Nephron progenitor cell (in vitro differentiated cells): Measurements from ENCODE around the gene ABI3BP.

Source experiments
- DNase-seq: peaks from one replicate; pipeline ENCODE4 v3.0.0; 2021
- H3K27ac Mint-ChIP-seq: 2 replicates; pipeline ENCODE4 v1.8.0; 2021; ENCODE audit warnings: mild to moderate bottlenecking, moderate library complexity, mixed read lengths
- H3K27me3 Mint-ChIP-seq: 2 replicates; pipeline ENCODE4 v1.8.0; 2021; ENCODE audit warnings: mild to moderate bottlenecking, low read depth, mixed read lengths; ENCODE audit not compliant: poor library complexity
- H3K36me3 Mint-ChIP-seq: 2 replicates; pipeline ENCODE4 v1.8.0; 2021; ENCODE audit warnings: low read depth, mixed read lengths
- H3K4me1 Mint-ChIP-seq: 2 replicates; pipeline ENCODE4 v1.8.0; 2021; ENCODE audit warnings: mixed read lengths
- H3K4me3 Mint-ChIP-seq: 2 replicates; pipeline ENCODE4 v1.8.0; 2021; ENCODE audit warnings: mild to moderate bottlenecking, moderate library complexity, mixed read lengths
- H3K9me3 Mint-ChIP-seq: 2 replicates; pipeline ENCODE4 v1.8.0; 2021; ENCODE audit warnings: mild to moderate bottlenecking, moderate library complexity, mixed read lengths
- TF ChIP-seq, protein P1 (sequence below): fragments of 200-600 bp; sonication (generic); IDR thresholded peaks from 2 replicates; pipeline ENCODE4 v1.5.0; 2021; ENCODE audit warnings: antibody characterized with exemption

Gene ABI3BP

DNA sequence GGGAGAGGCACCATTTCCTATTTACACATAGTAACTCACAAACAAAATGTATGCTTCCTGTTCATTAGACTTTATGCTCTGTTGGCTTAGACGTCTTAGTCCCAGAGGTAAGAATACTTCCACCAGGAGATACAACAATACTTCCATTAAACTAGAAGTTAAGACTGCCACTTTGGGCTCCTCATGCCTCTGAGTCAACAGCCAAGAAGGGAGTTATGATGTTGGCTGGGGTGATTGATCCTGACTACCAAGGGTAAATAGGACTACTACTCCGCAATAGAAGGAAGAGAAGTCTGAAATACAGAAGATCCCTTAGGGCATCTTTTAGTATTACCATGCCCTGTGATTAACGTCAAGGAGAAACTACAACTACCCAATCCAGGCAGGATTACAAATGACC is 43.5 kb upstream of the ABI3BP start:
- Mint-ChIP-seq H3K4me1 (no peaks in the 10 kb centered on the region), H3K9me3 (no peaks in the 10 kb centered on the region), H3K36me3 (no peaks in the 10 kb centered on the region), H3K27me3 (peaks cover 9% of the 10 kb centered on the region), H3K4me3 (no peak overlapping the region), H3K27ac (no peak overlapping the region)
- TF ChIP-seq, protein P1, sequence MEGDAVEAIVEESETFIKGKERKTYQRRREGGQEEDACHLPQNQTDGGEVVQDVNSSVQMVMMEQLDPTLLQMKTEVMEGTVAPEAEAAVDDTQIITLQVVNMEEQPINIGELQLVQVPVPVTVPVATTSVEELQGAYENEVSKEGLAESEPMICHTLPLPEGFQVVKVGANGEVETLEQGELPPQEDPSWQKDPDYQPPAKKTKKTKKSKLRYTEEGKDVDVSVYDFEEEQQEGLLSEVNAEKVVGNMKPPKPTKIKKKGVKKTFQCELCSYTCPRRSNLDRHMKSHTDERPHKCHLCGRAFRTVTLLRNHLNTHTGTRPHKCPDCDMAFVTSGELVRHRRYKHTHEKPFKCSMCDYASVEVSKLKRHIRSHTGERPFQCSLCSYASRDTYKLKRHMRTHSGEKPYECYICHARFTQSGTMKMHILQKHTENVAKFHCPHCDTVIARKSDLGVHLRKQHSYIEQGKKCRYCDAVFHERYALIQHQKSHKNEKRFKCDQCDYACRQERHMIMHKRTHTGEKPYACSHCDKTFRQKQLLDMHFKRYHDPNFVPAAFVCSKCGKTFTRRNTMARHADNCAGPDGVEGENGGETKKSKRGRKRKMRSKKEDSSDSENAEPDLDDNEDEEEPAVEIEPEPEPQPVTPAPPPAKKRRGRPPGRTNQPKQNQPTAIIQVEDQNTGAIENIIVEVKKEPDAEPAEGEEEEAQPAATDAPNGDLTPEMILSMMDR, result no peak
- DNase-seq, result no peak

DNA sequence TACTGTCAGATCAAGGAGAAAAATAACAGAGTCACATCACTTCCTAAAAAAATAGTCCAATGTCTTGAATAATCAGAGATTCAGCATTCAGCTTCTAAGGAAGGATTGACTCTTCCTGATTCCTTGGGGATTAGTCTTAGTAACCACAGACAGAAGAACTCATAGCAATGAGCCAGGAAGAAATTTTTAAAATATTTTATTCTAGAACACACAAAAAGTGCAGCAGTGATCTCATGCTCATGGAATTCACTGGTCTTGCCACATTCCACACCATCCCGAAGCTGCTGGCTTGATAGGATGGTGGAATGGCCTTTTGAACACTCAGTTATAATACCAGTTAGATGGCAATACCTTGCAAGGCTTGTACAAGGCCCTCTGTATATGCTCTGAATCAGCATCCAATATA is 43.0 kb upstream of the ABI3BP start:
- Mint-ChIP-seq H3K4me3 (no peak overlapping the region), H3K4me1 (no peaks in the 10 kb centered on the region), H3K9me3 (no peaks in the 10 kb centered on the region), H3K27me3 (peaks cover 8% of the 10 kb centered on the region), H3K27ac (no peak overlapping the region), H3K36me3 (no peaks in the 10 kb centered on the region)
- TF ChIP-seq, protein P1, result no peak
- no peak for DNase-seq

DNA sequence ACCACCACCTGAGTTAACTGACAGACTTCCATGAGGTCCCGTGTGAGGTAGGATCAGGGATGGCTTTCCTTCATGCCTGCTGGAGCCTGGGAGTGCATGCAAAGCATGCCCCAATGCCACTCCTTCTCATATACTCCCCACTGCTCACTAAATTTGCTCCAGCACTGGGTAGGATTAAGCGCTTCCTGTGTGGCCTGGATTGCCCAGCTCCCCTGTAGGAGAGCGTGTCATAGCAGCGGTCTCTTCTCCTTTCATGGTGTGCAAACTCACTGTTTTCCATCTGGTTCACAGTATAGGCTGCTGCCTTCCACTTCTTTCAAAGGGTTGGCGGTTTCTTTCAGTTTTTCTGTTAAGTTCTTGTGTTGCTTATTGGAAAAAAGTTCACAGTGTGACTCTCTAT is 34.1 kb upstream of the ABI3BP start:
- no peak for DNase-seq

DNA sequence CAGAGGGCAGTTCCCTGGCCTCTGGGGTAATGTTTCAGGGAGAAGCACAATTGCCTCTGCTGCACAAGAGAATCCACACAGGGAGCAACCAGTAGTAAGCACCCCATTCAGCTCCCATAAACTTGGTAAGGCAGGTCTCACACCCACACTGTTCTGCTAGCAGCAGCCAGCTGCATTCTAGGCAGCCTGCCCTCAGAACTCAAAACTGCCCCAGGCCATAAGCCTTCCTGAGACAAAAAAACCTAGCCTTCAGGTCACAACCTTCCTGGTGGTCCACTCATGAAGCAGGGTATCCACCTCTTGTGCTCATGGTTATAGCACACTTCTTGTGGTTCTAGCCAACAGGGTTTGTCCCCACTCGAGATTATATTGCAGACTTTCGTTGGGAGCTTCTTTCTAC is 33.7 kb upstream of the ABI3BP start:
- Mint-ChIP-seq H3K36me3 (no peaks in the 10 kb centered on the region), H3K4me3 (no peak overlapping the region), H3K27ac (no peak overlapping the region), H3K9me3 (peaks cover 27% of the 10 kb centered on the region), H3K27me3 (no peaks in the 10 kb centered on the region), H3K4me1 (no peaks in the 10 kb centered on the region)
- no peak for DNase-seq
- TF ChIP-seq, protein P1, result no peak

More for the DNA sequence above, 34.1 kb upstream of the ABI3BP start:
- Mint-ChIP-seq H3K27me3 (no peaks in the 10 kb centered on the region), H3K27ac (no peak overlapping the region), H3K36me3 (no peaks in the 10 kb centered on the region), H3K4me3 (no peak overlapping the region), H3K4me1 (no peaks in the 10 kb centered on the region), H3K9me3 (peaks cover 27% of the 10 kb centered on the region)
- TF ChIP-seq, protein P1, result no peak

DNA sequence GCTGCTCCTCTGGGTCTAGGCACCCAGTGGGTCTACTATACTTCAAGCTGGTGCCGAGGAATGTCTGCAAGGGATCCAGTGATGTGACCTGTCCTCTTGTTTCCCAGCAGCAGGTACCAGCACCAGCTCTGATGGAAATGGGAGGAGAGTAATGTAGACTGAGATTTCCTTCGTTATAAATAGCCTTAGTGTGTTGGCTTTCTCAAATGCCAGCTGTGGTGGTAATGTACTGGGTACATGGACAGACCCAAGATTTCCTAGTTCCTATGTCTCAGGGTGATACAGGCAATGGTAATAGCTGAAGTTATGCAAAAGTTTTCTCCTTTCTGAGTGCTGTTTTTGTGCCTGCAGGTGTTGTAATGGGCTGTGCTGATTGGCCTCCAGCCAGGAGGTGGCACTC is 33.0 kb upstream of the ABI3BP start:
- TF ChIP-seq, protein P1, result no peak
- Mint-ChIP-seq H3K4me1 (no peaks in the 10 kb centered on the region), H3K4me3 (no peak overlapping the region), H3K36me3 (no peaks in the 10 kb centered on the region), H3K27ac (no peak overlapping the region), H3K9me3 (peaks cover 27% of the 10 kb centered on the region), H3K27me3 (no peaks in the 10 kb centered on the region)
- DNase-seq, result no peak

DNA sequence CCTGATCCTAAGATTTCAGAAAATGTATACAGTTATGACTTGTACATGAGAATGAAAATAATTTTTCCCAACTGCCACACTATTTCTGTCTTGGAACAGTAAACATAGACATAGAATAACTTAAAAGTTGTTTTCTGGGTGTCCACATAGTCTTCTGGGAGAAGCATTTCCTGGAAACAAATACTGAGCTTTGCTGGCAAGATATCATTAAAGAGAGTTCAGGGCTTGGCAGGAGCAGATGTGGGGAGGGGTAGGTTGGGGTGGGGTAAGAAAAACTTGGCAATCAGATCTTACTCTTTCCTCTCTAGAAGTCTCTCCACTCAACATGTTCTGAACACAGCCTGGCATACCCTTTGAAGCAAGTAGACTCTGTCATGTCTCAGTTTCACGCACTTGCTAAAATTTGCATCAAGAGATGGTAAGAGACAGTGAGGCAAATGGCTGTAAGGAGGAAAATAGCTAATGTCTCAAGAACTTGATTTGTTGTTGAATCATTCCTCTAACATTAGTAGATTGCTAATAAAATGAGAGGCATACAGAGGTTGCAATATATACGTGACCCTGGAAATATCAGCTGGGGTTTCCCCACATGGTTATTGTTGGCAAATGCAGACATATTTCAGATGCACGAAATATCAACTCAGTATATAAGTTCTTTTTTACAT is 27.3 kb upstream of the ABI3BP start:
- Mint-ChIP-seq H3K27ac (no peak overlapping the region), H3K27me3 (peaks cover 6% of the 10 kb centered on the region), H3K4me1 (no peaks in the 10 kb centered on the region), H3K36me3 (no peaks in the 10 kb centered on the region), H3K4me3 (no peak overlapping the region), H3K9me3 (peaks cover 17% of the 10 kb centered on the region)
- TF ChIP-seq, protein P1, result no peak
- no peak for DNase-seq
